Left cardiac atrium (tissue), 4 donors: Measurements from ENCODE around the gene TEKT2. TPM values are rescaled to one million over a fixed set of nuclear protein-coding genes. Genes with fewer than 3 reads are reported as not detected.

Experiments used
- ATAC-seq, 2 donors: fragments of 200-7000 bp; cut with Tn5 transposase; one replicate each; pipeline ENCODE4 v1.9.1; 2020; ENCODE audit warnings: mild to moderate bottlenecking in 2 of 2, moderate library complexity in 2 of 2
- DNase-seq: peaks from one replicate; pipeline ENCODE4 v3.0.0-alpha.2; 2020
- intact Hi-C, 2 donors: fragments of 100-400 bp; cut with DNase I; formaldehyde crosslinking; loops; one replicate each; pipeline versions ENCODE4 v1.14.1 to v1.15.1; 2022 to 2023
- total RNA-seq, 2 donors: library from RNA; stranded (reverse); fragmentation: NEBNext Ultra II Directional; extraction: Animal tissue kit (Norgen Biotek cat#: 25700); gene quantifications; one replicate each; pipeline ENCODE4 v1.2.1, GENCODE V29; 2021
- donor health status: DM: no; HTN: yes; CAD: no.
- donor health status: DM: no; HTN: yes; CAD: no; lungs with severe emphysema.
- donor health status: DM: yes; HTN: yes; CAD: no.
- donor health status: Dilated cardiomyopathy.

Gene TEKT2
- total RNA-seq, 2 donors from 2014 or later, result 0.27 TPM; not detected in 1

GRCh38 chr1:36137776-36138175, 53.9 kb downstream of the TEKT2 start:
- no peak for ATAC-seq
- no peak for DNase-seq
- intact Hi-C loops, result no loop called here

Other genes starting within 250 kb of the TEKT2 start
- 10 to 100 TPM; 23.7 to 24.6 TPM for gene AGO1, start 200.9 kb upstream of the TEKT2 start, total RNA-seq
- 10 to 100 TPM; 16.1 to 23.1 TPM for gene AGO3, start 153.0 kb upstream of the TEKT2 start, total RNA-seq
- 10 to 100 TPM; 15.4 to 17.6 TPM for gene ADPRS, start 4.8 kb downstream of the TEKT2 start, total RNA-seq
- gene COL8A2, start 41.1 kb downstream of the TEKT2 start, total RNA-seq, result 1 to 10 TPM; 3.8 to 4.2 TPM
- gene TRAPPC3, start 65.4 kb downstream of the TEKT2 start, total RNA-seq, result 10 to 100 TPM; 53.3 to 64.2 TPM
- 100 to 1,000 TPM; 251 to 270 TPM for gene MAP7D1, start 72.1 kb downstream of the TEKT2 start, total RNA-seq
- gene THRAP3, start 140.3 kb downstream of the TEKT2 start, total RNA-seq, result 10 to 100 TPM; 55.9 to 77.0 TPM
- 1 to 10 TPM; 2.5 to 3.0 TPM for gene SH3D21, start 222.3 kb downstream of the TEKT2 start, total RNA-seq
- 10 to 100 TPM; 15.6 to 16.7 TPM for gene EVA1B, start 239.6 kb downstream of the TEKT2 start, total RNA-seq